Measurements from ENCODE around the gene ERG28.

DNA sequence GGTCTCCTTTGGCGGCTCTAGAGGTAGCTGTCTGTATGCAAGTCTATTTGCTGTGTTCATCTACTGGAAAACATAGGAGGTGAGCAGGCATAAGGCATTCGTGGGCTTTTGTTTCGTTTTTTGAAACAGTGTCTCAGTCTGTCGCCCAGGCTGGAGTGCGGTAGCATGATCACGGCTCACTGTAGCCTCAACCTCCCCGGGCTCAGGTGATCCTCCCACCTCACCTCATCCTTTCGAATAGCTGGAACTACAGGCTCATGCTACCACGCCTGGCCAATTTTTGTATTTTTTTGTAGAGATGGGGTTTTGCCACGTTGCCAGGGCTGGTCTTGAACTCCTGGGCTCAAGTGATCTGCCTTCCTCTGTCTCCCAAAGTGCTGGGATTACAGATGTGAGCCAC is 54.8 kb downstream of the ERG28 start:
- no peak for TF ChIP-seq ZFP3 (CRISPR knock-in tag; IDR thresholded peaks at IDR 0.05)
- TF ChIP-seq ZFP30 (CRISPR knock-in tag; IDR thresholded peaks at IDR 0.05): no peak
- TF ChIP-seq ZNF8 (CRISPR knock-in tag; IDR thresholded peaks at IDR 0.05): no peak
- TF ChIP-seq CSDC2 (CRISPR knock-in tag; IDR thresholded peaks at IDR 0.05): no peak
- TF ChIP-seq, protein P1, sequence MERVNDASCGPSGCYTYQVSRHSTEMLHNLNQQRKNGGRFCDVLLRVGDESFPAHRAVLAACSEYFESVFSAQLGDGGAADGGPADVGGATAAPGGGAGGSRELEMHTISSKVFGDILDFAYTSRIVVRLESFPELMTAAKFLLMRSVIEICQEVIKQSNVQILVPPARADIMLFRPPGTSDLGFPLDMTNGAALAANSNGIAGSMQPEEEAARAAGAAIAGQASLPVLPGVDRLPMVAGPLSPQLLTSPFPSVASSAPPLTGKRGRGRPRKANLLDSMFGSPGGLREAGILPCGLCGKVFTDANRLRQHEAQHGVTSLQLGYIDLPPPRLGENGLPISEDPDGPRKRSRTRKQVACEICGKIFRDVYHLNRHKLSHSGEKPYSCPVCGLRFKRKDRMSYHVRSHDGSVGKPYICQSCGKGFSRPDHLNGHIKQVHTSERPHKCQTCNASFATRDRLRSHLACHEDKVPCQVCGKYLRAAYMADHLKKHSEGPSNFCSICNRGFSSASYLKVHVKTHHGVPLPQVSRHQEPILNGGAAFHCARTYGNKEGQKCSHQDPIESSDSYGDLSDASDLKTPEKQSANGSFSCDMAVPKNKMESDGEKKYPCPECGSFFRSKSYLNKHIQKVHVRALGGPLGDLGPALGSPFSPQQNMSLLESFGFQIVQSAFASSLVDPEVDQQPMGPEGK (CRISPR knock-in tag; IDR thresholded peaks at IDR 0.05; ENCODE audit: borderline replicate concordance): no peak
- TF ChIP-seq BACH2 (CRISPR knock-in tag; IDR thresholded peaks at IDR 0.05; ENCODE audit: borderline replicate concordance): no peak
- TF ChIP-seq SNAI2 (CRISPR knock-in tag; IDR thresholded peaks at IDR 0.05): no peak
- no peak for TF ChIP-seq OSR1 (CRISPR knock-in tag; IDR thresholded peaks at IDR 0.05)

All from SK-N-SH treated with all-trans-retinoic acid at 6 μM for 48 hours (cell line).